Ramos (cell line): ENCODE data around the gene MACROD2.

Experiments used
- in situ Hi-C: fragments of 300-500 bp; cut with MboI; formaldehyde crosslinking; loops from one replicate; pipeline ENCODE4 v1.14.3; 2022; ENCODE audit warnings: low sequenced_read_pairs; ENCODE audit not compliant: unreplicated experiment

Gene MACROD2

GRCh38 chr20:14055127-14055742 is 59.9 kb downstream of the MACROD2 start:
- in situ Hi-C loops, result no loop called here

- in situ Hi-C loops, result no loop called here
Observed at GRCh38 chr20:14062171-14062570, 66.9 kb downstream of the MACROD2 start.

GRCh38 chr20:14062786-14063185 is 67.5 kb downstream of the MACROD2 start:
- in situ Hi-C loops, result no loop called here

GRCh38 chr20:14064333-14064732 is 69.0 kb downstream of the MACROD2 start:
- in situ Hi-C loops, result no loop called here

- in situ Hi-C loops, result no loop called here
Observed at GRCh38 chr20:14064921-14065320, 69.6 kb downstream of the MACROD2 start.

GRCh38 chr20:14065774-14066173 is 70.5 kb downstream of the MACROD2 start:
- in situ Hi-C loops, result no loop called here

- in situ Hi-C loops, result no loop called here
Observed at GRCh38 chr20:14067603-14068002, 72.3 kb downstream of the MACROD2 start.

- in situ Hi-C loops, result no loop called here
Observed at GRCh38 chr20:14069796-14070195, 74.5 kb downstream of the MACROD2 start.

GRCh38 chr20:14093652-14094051 is 98.3 kb downstream of the MACROD2 start:
- in situ Hi-C loops, result no loop called here

- in situ Hi-C loops, result no loop called here
Observed at GRCh38 chr20:14098261-14098660, 102.9 kb downstream of the MACROD2 start.

- in situ Hi-C loops, result no loop called here
Observed at GRCh38 chr20:14113416-14113815, 118.1 kb downstream of the MACROD2 start.

- in situ Hi-C loops, result no loop called here
Observed at GRCh38 chr20:14114065-14114704, 118.9 kb downstream of the MACROD2 start.

- in situ Hi-C loops, result no loop called here
Observed at GRCh38 chr20:14116037-14116436, 120.7 kb downstream of the MACROD2 start.

GRCh38 chr20:14117768-14118167 is 122.5 kb downstream of the MACROD2 start:
- in situ Hi-C loops, result no loop called here

GRCh38 chr20:14126856-14127255 is 131.5 kb downstream of the MACROD2 start:
- in situ Hi-C loops, result no loop called here

GRCh38 chr20:14127514-14128223 is 132.4 kb downstream of the MACROD2 start:
- in situ Hi-C loops, result no loop called here

GRCh38 chr20:14134004-14134403 is 138.7 kb downstream of the MACROD2 start:
- in situ Hi-C loops, result no loop called here

GRCh38 chr20:14142171-14142570 is 146.9 kb downstream of the MACROD2 start:
- in situ Hi-C loops, result no loop called here

- in situ Hi-C loops, result no loop called here
Observed at GRCh38 chr20:14142964-14143627, 147.8 kb downstream of the MACROD2 start.

- in situ Hi-C loops, result no loop called here
Observed at GRCh38 chr20:14148042-14148441, 152.7 kb downstream of the MACROD2 start.

GRCh38 chr20:14155361-14155760 is 160.0 kb downstream of the MACROD2 start:
- in situ Hi-C loops, result no loop called here
